GM19395 (cell line): ENCODE data around the gene RSPH3.
"Not testable (repeated sequence)": the region's sequence is repeated elsewhere in the genome, so short reads cannot be mapped to it uniquely, and the experiment has no call there.

ENCODE experiments used
- ATAC-seq: cut with Tn5 transposase; IDR thresholded peaks from one replicate; pipeline ENCODE4 v1.9.1; 2021; ENCODE audit warnings: mild to moderate bottlenecking, moderate library complexity; ENCODE audit not compliant: unreplicated experiment

Gene RSPH3

GRCh38 chr6:159025224-159025623 lies 25.2 kb upstream of the RSPH3 start:
- ATAC-seq = not testable (repeated sequence)

- no peak for ATAC-seq
Measured at GRCh38 chr6:159023893-159024292, 23.9 kb upstream of the RSPH3 start.

GRCh38 chr6:159020011-159020410 lies 20.0 kb upstream of the RSPH3 start:
- ATAC-seq = no peak

- no peak for ATAC-seq
Measured at GRCh38 chr6:159017757-159018559, 18.0 kb upstream of the RSPH3 start.

GRCh38 chr6:159014406-159014805 lies 14.4 kb upstream of the RSPH3 start:
- ATAC-seq = no peak

- no peak for ATAC-seq
Measured at GRCh38 chr6:159013229-159013628, 13.2 kb upstream of the RSPH3 start.

DNA sequence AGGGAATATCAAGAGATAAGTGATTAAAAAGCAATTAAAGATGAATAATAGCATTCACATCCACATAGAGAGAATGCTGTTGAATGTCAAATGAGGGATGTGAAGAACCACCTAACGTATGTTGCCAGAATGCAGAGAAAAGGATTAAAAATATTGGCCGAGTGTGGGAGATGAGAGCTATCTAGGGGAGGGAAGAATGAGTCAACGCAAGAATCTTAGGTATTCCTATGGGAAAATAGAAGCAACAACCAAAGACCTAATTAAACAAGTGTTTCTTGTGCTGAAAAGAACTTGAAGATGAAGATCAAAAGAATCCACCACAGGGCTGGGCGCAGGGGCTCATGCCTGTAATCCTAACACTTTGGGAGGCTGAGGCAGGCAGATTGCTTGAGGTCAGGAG lies 12.2 kb upstream of the RSPH3 start:
- ATAC-seq = no peak

DNA sequence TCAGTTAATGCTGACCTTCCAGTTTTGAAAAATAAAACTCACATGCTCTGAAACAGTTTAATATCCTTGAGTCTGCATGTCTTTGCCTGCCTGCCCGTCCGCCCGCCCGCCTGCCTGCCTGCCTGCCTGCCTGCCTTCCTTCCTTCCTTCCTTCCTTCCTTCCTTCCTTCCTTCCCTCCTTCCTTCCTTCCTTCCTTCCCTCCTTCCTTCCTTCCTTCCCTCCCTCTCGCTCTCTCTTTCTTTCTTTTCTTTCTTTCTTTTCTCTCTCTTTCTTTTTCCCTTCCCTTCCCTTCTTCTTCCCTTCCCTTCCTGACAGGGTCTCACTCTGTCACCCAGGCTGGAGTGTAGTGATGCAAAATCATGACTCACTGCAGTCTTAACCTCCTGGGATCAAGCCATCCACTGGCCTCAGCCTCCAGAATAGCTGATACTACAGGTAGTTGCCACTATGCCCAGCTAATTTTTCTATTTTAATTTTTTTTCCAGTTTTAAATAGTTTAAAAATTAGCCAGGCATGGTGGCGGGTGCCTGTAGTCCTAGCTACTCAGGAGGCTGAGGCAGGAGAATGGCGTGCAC lies 10.1 kb upstream of the RSPH3 start:
- not testable (repeated sequence) for ATAC-seq

GRCh38 chr6:159008656-159009288 lies 8.8 kb upstream of the RSPH3 start:
- ATAC-seq = peak; percentile 76

- ATAC-seq = no peak
Measured at GRCh38 chr6:159007510-159007909, 7.5 kb upstream of the RSPH3 start.

GRCh38 chr6:159005436-159005835 lies 5.4 kb upstream of the RSPH3 start:
- no peak for ATAC-seq

DNA sequence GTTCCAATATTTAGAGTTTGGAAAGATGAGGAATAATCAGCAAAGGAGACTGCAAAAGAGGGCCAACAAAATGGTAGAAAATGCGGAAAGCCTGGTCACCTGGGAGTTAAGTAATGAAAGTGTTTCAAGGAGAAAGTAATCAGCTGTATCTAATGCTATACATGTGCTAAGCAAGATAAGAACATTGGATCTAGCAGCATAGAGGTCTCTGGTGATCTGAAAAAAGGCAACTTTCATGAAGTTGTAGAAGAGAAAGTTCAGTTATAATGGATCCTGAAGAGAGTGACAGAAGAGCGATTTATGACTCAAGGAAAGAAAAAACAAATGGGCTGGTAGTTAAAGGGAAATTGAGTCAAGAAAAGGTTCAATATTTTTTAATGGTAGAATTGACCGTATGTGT lies 4.6 kb upstream of the RSPH3 start:
- ATAC-seq = no peak

DNA sequence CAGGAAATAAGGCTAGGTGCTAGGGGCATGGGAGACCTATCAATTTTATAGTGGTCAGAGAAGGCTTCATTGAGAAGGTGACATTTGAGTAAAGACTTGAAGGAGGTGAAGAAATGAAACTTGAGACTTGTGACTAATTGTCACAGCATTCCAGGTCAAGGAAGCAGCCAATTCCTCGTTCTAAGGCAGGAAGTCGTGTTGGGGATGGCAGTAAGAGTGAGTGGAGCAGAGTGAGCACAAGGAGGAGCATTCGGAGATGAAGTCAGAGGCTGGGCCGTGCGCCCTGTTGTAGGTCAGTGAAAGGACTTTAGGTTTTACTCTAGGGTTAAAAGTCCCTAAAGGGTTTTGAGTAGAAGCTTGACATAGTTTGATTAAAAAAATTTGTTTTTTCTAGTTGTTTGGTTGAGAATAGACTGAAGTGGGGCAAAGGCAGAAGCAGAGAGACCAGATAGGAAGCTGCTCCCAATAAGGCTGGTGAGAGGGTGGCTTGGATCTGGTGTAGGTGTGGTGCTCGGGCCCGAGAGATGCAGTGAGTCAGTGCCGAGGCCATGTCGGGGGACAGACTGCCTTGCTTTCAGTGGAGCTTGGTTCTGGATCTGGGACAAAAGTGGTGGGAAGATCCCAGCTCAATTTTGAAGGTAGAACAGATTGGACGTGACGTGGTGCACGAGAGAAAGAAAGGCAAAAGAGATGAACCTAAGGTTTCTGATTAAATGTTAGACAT lies 2.6 kb upstream of the RSPH3 start:
- no peak for ATAC-seq

DNA sequence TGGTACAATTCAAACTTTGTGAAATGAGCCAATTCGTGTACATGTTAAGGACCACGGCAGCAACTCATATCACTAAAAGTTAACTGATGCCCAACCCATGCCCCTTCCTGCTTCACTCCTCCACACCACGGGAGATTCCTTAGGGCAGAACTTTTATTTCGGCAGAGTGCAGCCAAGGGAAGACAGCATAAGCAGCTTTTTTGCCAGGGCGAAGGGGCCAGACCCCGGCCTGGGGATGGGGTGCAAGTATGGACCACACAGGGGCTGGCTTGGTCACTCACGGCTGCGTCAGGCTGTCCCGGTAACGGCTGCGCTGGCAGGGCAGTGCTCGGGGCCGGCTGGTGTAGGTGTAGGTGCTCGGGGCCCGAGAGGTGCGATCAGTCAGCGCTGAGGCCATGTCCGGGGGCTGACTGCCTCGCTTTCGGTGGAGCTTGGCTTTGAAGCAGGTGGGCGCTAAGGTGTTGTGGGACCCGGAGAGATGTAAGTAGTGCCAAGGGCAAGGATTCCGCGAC lies 792 bp downstream of the RSPH3 start:
- ATAC-seq = peak; percentile 42

GRCh38 chr6:158996856-158997255 lies 3.1 kb downstream of the RSPH3 start:
- no peak for ATAC-seq

DNA sequence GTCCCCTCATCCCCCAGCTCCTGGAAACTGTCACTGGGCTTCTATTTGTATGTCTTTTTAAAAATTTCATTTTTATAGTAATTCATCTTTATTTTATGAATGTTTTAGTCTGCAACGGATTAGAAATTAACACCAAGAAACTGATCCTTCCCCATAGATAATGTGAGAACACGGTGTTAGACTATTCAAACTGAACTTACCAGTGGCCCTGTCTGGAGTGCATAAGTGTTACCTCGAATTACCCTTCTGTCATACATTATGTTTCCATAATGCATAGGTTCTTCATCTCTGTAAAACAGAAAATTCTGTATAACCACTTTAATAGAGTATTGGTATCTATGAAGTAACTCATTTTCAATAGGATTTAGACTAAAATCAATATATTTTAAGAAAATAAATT lies 6.4 kb downstream of the RSPH3 start:
- no peak for ATAC-seq

DNA sequence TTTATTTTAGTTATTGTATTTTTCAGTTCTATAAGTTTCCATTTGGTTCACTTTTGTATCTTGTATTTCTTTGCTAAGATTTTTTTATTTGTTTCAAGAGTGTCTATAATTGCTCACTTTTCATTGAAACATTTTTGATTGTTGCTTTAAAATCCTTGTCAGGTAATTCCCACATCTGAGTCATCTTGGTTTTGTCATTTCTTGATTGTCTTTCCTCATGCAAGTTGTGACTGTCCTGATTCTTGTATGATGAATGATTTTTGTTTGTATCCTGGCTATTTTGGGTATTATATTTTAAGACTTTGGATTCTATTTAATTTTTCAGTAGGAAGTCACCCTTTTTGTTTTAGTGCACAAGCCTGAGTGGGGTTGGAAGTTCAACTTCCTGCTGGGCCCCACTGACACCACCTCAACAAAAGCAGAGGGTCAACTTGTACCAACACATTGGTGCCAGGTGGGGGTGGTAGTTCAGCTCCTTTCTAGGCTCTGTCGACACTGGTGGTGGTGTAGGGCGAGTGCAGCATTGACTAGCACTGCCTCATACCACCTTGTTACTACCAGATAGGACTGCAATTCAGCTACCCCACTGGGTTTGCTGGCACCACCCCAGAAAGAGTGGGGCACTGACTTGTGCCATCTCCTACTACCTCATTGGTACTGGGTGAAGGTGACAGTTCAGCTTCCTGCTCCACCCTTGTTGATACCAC lies 8.8 kb downstream of the RSPH3 start:
- ATAC-seq = no peak

- ATAC-seq = not testable (repeated sequence)
Measured at GRCh38 chr6:158989711-158990110, 10.3 kb downstream of the RSPH3 start.

DNA sequence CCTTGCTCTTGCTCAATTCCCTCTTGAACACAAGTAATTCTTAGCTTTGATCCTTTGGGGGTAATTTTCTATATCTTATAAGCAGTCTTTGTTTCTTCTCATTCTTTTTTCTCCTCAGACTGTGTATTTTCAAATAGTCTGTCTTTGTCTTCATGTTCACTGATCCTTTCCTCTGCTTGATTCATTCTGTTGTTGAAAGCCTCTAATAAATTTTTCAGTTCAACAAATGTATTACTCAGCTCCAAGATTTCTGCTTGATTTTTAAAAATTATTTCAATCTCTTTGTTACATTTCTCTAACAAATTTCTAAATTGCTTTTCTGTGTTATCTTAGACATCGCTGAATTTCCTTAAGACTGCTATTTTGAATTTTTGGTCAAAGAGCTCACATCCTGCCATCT lies 11.5 kb downstream of the RSPH3 start:
- no peak for ATAC-seq

DNA sequence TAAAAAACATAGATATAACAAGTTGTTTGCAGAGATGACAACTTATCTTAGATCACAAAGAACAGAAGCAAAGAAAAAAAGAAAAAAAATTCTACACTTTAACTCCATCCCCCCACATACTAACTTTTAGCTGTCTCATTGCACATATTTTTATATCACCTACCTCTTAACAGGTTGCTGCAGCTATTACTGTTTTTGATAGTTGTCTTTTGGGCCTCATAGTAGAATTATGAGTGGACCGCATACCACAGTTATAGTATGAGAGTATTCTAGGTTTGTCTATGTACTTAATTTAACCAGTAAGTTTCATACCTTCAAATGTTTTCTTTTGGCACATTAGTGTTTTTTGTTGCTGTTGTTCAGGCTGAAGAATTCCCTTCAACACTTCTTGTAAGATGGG lies 12.3 kb downstream of the RSPH3 start:
- ATAC-seq = no peak

GRCh38 chr6:158978757-158979156 lies 21.2 kb downstream of the RSPH3 start:
- ATAC-seq = no peak
